SK-N-SH treated with all-trans-retinoic acid at 6 μM for 48 hours (cell line): Measurements from ENCODE around the gene TRDMT1.

Experiments used
- BACH2 ChIP-seq: fragments of 250-450 bp; sonication (Bioruptor Pico); IDR thresholded peaks from 2 replicates; pipeline ENCODE4 v1.9.0; 2021; ENCODE audit warnings: mild to moderate bottlenecking, borderline replicate concordance
- CREB5 ChIP-seq: fragments of 250-450 bp; sonication (Bioruptor Pico); IDR thresholded peaks from 2 replicates; pipeline ENCODE4 v1.5.1; 2020; ENCODE audit warnings: low read depth, mild to moderate bottlenecking, moderate library complexity
- ISL1 ChIP-seq: fragments of 250-450 bp; sonication (Bioruptor Pico); IDR thresholded peaks from 2 replicates; pipeline ENCODE4 v2.1.2; 2022; ENCODE audit warnings: mild to moderate bottlenecking, moderate library complexity
- OSR1 ChIP-seq: fragments of 250-450 bp; sonication (Bioruptor Pico); IDR thresholded peaks from 2 replicates; pipeline ENCODE4 v1.8.0; 2022; ENCODE audit warnings: moderate library complexity, mild to moderate bottlenecking, inconsistent platforms
- POU6F1 ChIP-seq: fragments of 250-450 bp; sonication (Bioruptor Pico); IDR thresholded peaks from 2 replicates; pipeline ENCODE4 v1.8.0; 2021; ENCODE audit warnings: low read depth, mild to moderate bottlenecking, moderate library complexity, borderline replicate concordance
- PPARA ChIP-seq: fragments of 250-450 bp; sonication (Bioruptor Pico); IDR thresholded peaks from 2 replicates; pipeline ENCODE4 v1.5.0; 2020; ENCODE audit warnings: mild to moderate bottlenecking, borderline replicate concordance
- RARB ChIP-seq: fragments of 250-450 bp; sonication (Bioruptor Pico); IDR thresholded peaks from 2 replicates; pipeline ENCODE4 v1.8.0; 2021; ENCODE audit warnings: mild to moderate bottlenecking, moderate library complexity
- SNAI2 ChIP-seq: fragments of 250-450 bp; sonication (Bioruptor Pico); IDR thresholded peaks from 2 replicates; pipeline ENCODE4 v1.5.0; 2020; ENCODE audit warnings: mild to moderate bottlenecking, moderate library complexity
- TOX ChIP-seq: fragments of 250-450 bp; sonication (Bioruptor Pico); IDR thresholded peaks from 2 replicates; pipeline ENCODE4 v1.8.0; 2021; ENCODE audit warnings: mild to moderate bottlenecking, moderate library complexity, borderline replicate concordance
- ZC3H10 ChIP-seq: fragments of 250-450 bp; sonication (Bioruptor Pico); IDR thresholded peaks from 2 replicates; pipeline ENCODE4 v1.5.1; 2021; ENCODE audit warnings: mild to moderate bottlenecking, moderate library complexity
- ZFP3 ChIP-seq: fragments of 250-450 bp; sonication (Bioruptor Pico); IDR thresholded peaks from 2 replicates; pipeline ENCODE4 v1.5.0; 2020; ENCODE audit warnings: mild to moderate bottlenecking, moderate library complexity
- ZFP30 ChIP-seq: fragments of 450-650 bp; formaldehyde crosslinking; IDR thresholded peaks from 2 replicates; pipeline ENCODE4 v1.5.0; 2022; ENCODE audit warnings: mild to moderate bottlenecking, moderate library complexity
- ZNF565 ChIP-seq: fragments of 450-650 bp; formaldehyde crosslinking; conservative IDR thresholded peaks from 2 replicates; pipeline ENCODE4 v1.5.0; 2020; ENCODE audit warnings: low read depth, mild to moderate bottlenecking, moderate library complexity
- TF ChIP-seq, protein P1 (sequence below): fragments of 250-450 bp; sonication (Bioruptor Pico); IDR thresholded peaks from 2 replicates; pipeline ENCODE4 v1.8.0; 2020; ENCODE audit warnings: mild to moderate bottlenecking, moderate library complexity, borderline replicate concordance

- TF ChIP-seq ZC3H10 (CRISPR knock-in tag) = no peak
- TF ChIP-seq ISL1 (CRISPR knock-in tag) = no peak
- TF ChIP-seq, protein P1, sequence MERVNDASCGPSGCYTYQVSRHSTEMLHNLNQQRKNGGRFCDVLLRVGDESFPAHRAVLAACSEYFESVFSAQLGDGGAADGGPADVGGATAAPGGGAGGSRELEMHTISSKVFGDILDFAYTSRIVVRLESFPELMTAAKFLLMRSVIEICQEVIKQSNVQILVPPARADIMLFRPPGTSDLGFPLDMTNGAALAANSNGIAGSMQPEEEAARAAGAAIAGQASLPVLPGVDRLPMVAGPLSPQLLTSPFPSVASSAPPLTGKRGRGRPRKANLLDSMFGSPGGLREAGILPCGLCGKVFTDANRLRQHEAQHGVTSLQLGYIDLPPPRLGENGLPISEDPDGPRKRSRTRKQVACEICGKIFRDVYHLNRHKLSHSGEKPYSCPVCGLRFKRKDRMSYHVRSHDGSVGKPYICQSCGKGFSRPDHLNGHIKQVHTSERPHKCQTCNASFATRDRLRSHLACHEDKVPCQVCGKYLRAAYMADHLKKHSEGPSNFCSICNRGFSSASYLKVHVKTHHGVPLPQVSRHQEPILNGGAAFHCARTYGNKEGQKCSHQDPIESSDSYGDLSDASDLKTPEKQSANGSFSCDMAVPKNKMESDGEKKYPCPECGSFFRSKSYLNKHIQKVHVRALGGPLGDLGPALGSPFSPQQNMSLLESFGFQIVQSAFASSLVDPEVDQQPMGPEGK = no peak
- no peak for TF ChIP-seq RARB (CRISPR knock-in tag)
- TF ChIP-seq ZFP3 (CRISPR knock-in tag) = no peak
- TF ChIP-seq OSR1 (CRISPR knock-in tag) = no peak
- TF ChIP-seq ZFP30 = no peak
- no peak for TF ChIP-seq PPARA (CRISPR knock-in tag)
- no peak for TF ChIP-seq ZNF565
- no peak for TF ChIP-seq SNAI2 (CRISPR knock-in tag)
- no peak for TF ChIP-seq TOX (CRISPR knock-in tag)
- TF ChIP-seq CREB5 (CRISPR knock-in tag) = no peak
- TF ChIP-seq POU6F1 (CRISPR knock-in tag) = no peak
- no peak for TF ChIP-seq BACH2
Measured at GRCh38 chr10:17241611-17242333, 40.3 kb upstream of the TRDMT1 start.
